HEK293T (cell line): ENCODE results near the gene SYTL5.

Experiments
- BHLHE40 ChIP-seq: fragments of 450-650 bp; IDR thresholded peaks from 2 replicates; pipeline ENCODE4 v1.6.1; 2016; ENCODE audit warnings: mild to moderate bottlenecking, moderate library complexity, borderline replicate concordance
- ELF4 ChIP-seq: fragments of 450-650 bp; IDR thresholded peaks from 2 replicates; pipeline ENCODE4 v1.6.1; 2017; ENCODE audit warnings: antibody characterized with exemption
- FOXA1 ChIP-seq: fragments of 450-650 bp; IDR thresholded peaks from 2 replicates; pipeline ENCODE4 v1.6.1; 2016; ENCODE audit warnings: mild to moderate bottlenecking
- FOXK2 ChIP-seq: fragments of 450-650 bp; IDR thresholded peaks from 2 replicates; pipeline ENCODE4 v1.6.1; 2016; ENCODE audit warnings: mild to moderate bottlenecking
- FOXM1 ChIP-seq: fragments of 450-650 bp; IDR thresholded peaks from 2 replicates; pipeline ENCODE4 v1.6.1; 2017; ENCODE audit warnings: mild to moderate bottlenecking, borderline replicate concordance
- HDGF ChIP-seq: fragments of 450-650 bp; IDR thresholded peaks from 2 replicates; pipeline ENCODE4 v1.6.1; 2017; ENCODE audit warnings: antibody characterized with exemption, borderline replicate concordance
- L3MBTL2 ChIP-seq: fragments of 450-650 bp; conservative IDR thresholded peaks from 2 replicates; pipeline ENCODE4 v1.6.1; 2016; ENCODE audit warnings: mild to moderate bottlenecking
- NFRKB ChIP-seq: fragments of 450-650 bp; IDR thresholded peaks from 2 replicates; pipeline ENCODE4 v1.6.1; 2016; ENCODE audit warnings: mild to moderate bottlenecking, moderate library complexity
- SP1 ChIP-seq: fragments of 450-650 bp; IDR thresholded peaks from 2 replicates; pipeline ENCODE4 v1.6.1; 2017
- ZNF384 ChIP-seq: fragments of 450-650 bp; IDR thresholded peaks from 2 replicates; pipeline ENCODE4 v1.6.1; 2016
- TF ChIP-seq, protein P1 (sequence below): fragments of 450-650 bp; IDR thresholded peaks from 2 replicates; pipeline ENCODE4 v1.6.1; 2016

DNA sequence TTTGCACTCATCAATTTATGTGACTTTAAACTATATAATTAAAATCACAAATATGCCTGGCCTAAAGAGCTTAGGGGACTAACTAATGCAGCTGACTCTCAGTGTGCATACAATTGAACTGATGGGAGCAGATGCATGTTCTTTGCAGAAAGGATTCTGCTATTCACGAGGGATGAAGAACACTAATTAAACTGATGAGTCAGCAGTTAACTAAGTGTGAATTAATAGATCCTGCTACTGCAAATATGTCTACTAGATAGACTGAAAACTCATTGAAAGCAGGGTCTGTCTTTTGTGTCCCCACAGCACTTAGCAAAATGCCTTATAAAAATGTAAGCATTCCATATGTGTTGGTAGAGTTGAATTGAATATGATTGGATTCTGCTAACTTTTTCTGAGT is 110.4 kb downstream of the SYTL5 start:
- TF ChIP-seq BHLHE40: no peak
- no peak for TF ChIP-seq ZNF384
- TF ChIP-seq FOXM1: no peak
- TF ChIP-seq FOXK2: no peak
- no peak for TF ChIP-seq FOXA1
- TF ChIP-seq, protein P1, sequence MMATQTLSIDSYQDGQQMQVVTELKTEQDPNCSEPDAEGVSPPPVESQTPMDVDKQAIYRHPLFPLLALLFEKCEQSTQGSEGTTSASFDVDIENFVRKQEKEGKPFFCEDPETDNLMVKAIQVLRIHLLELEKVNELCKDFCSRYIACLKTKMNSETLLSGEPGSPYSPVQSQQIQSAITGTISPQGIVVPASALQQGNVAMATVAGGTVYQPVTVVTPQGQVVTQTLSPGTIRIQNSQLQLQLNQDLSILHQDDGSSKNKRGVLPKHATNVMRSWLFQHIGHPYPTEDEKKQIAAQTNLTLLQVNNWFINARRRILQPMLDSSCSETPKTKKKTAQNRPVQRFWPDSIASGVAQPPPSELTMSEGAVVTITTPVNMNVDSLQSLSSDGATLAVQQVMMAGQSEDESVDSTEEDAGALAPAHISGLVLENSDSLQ: no peak
- TF ChIP-seq ELF4: no peak
- TF ChIP-seq NFRKB: no peak
- TF ChIP-seq HDGF: no peak
- TF ChIP-seq SP1: no peak
- TF ChIP-seq L3MBTL2: no peak
